ENCODE results near the gene TMEM140.

DNA sequence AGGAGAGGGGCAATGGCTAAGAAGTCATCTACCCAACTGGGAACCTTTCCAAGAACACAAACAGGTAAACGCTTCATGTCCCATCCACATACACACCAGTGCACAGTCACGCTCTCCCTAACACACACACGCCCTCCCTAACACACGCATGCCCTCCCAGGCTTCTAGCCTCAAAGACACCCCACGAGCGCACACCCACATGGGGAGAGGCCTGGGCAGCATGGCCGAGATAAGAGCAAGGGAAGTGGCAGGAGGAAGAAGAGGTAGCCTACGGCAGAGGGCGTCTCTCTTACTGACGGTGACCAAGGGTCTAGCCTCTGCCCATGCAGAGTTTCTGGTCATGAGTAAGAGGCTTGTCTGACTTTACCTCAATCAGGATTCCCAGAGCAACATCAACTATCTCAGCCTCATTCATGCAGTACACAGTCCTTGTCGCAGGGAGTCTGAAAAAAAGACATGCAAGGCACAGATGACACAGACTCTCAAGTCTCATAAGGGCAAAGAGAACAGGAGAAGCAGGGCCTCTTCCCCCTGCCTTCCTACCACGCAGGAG, 19.6 kb downstream of the TMEM140 start:
- TF ChIP-seq, protein P1, sequence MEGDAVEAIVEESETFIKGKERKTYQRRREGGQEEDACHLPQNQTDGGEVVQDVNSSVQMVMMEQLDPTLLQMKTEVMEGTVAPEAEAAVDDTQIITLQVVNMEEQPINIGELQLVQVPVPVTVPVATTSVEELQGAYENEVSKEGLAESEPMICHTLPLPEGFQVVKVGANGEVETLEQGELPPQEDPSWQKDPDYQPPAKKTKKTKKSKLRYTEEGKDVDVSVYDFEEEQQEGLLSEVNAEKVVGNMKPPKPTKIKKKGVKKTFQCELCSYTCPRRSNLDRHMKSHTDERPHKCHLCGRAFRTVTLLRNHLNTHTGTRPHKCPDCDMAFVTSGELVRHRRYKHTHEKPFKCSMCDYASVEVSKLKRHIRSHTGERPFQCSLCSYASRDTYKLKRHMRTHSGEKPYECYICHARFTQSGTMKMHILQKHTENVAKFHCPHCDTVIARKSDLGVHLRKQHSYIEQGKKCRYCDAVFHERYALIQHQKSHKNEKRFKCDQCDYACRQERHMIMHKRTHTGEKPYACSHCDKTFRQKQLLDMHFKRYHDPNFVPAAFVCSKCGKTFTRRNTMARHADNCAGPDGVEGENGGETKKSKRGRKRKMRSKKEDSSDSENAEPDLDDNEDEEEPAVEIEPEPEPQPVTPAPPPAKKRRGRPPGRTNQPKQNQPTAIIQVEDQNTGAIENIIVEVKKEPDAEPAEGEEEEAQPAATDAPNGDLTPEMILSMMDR (IDR thresholded peaks at IDR 0.05): no peak
- no peak for TF ChIP-seq ZFX (IDR thresholded peaks at IDR 0.05; ENCODE audit: borderline replicate concordance)
